CD4-positive, alpha-beta T cell treated with Interleukin-2 at 100 ng/mL for 4 hours (primary cell): ENCODE results near the gene GRM3.

Experiments
- DNase-seq: peaks from one replicate; pipeline ENCODE4 v3.0.0-alpha.2; 2020; ENCODE audit warnings: low spot score

Gene GRM3

GRCh38 chr7:86904949-86905834 lies 261.5 kb downstream of the GRM3 start:
- DNase-seq: no peak

DNA sequence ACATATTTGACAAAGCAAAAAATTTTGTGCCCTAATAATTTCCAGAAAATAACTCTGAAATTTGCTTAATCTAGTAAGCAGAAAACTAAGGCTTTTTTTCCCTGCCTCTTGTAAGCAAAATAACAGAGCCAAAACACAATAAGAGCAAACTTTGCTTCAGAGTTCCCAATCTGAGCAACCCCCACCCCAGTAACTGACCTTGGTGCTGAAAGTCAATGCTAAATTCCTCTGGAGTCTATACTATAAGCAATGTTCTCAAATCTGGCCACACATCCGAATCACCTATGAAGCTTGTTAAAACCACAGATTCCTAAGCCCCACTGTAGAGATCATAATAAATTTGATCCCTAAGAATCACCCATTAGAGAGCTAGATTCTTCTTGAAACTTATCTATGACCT lies 265.2 kb downstream of the GRM3 start:
- DNase-seq: no peak

GRCh38 chr7:86911659-86912058 lies 267.9 kb downstream of the GRM3 start:
- DNase-seq: no peak

DNA sequence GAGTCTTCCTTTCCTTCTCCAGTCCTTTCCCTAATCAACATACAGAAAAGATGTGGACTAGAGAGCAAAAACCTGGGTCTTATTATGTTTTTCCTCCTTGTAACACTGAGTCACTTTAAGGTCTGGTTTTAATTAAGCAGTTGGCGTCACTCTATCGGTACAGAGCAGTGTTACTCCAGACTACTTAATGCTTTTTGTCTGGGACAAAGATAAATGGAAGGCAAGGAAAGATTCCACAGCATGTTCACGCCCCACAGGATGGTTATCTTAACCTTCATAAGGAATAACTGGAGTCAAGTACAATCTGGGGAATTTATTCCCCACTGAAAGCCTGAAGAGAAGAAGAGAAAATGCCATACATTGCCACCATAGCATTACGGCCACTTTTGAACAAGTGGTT lies 270.0 kb downstream of the GRM3 start:
- no peak for DNase-seq
